ENCODE data around the gene CD46. TPM values are rescaled to one million over a fixed set of nuclear protein-coding genes. Genes with fewer than 3 reads are reported as not detected.

The CD46 gene
- total RNA-seq, 1 experiment from 2014 or later: 184 TPM

DNA sequence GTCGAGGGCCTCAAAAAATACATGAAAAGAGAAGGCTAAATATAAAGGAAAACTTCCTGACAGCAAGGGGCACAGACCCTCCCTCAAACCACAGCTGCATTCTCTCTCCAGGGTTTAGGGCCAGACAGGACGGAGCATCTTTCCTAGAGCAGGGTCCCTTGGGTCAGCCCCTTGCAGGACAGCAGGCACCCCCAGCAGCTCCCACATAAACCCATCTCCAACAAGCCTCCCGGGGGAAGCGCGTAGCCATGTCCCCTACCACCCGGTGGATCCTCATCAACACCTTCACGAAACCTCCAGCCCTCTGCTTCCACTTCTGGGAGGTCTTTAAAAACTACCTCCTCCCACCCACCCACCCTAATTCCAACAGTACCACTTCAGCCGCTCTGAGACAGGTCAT, 59.5 kb downstream of the CD46 start:
- H3K4me1 Mint-ChIP-seq (ENCODE audit: insufficient read depth, unreplicated experiment): peaks cover 76% of the 10 kb centered on the region
- H3K4me3 Mint-ChIP-seq (ENCODE audit: unreplicated experiment): no peak overlapping the region
- TF ChIP-seq, protein P1, sequence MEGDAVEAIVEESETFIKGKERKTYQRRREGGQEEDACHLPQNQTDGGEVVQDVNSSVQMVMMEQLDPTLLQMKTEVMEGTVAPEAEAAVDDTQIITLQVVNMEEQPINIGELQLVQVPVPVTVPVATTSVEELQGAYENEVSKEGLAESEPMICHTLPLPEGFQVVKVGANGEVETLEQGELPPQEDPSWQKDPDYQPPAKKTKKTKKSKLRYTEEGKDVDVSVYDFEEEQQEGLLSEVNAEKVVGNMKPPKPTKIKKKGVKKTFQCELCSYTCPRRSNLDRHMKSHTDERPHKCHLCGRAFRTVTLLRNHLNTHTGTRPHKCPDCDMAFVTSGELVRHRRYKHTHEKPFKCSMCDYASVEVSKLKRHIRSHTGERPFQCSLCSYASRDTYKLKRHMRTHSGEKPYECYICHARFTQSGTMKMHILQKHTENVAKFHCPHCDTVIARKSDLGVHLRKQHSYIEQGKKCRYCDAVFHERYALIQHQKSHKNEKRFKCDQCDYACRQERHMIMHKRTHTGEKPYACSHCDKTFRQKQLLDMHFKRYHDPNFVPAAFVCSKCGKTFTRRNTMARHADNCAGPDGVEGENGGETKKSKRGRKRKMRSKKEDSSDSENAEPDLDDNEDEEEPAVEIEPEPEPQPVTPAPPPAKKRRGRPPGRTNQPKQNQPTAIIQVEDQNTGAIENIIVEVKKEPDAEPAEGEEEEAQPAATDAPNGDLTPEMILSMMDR (IDR thresholded peaks at IDR 0.05; ENCODE audit: unreplicated experiment): no peak
- H3K9me3 Mint-ChIP-seq (ENCODE audit: unreplicated experiment): no peaks in the 10 kb centered on the region
- intact Hi-C loops (cut with micrococcal nuclease): no loop called here
- peak overlapping the region; percentile 68 for H3K27ac Mint-ChIP-seq (ENCODE audit: low read depth, unreplicated experiment)
- no TSS peak for BruUV-seq (replicated peaks)
- no peak for DNase-seq (ENCODE audit: unreplicated experiment)
- CTCF ChIA-PET: interaction anchor here (0.5 to 5.6 kb wide), 12 partner anchors 8 to 332 kb away, joined by 3 to 59 read pairs (median 6); partner anchors contain the start of gene CD46
- H3K27me3 Mint-ChIP-seq (ENCODE audit: insufficient read depth, unreplicated experiment): no peaks in the 10 kb centered on the region
- POLR2A ChIA-PET: interaction anchor here (1.0 to 5.3 kb wide), 5 partner anchors 9 to 59 kb away, joined by 3 to 102 read pairs (median 6); partner anchors contain the start of gene CD46
- H3K36me3 Mint-ChIP-seq (ENCODE audit: insufficient read depth, unreplicated experiment): peaks cover 97% of the 10 kb centered on the region

DNA sequence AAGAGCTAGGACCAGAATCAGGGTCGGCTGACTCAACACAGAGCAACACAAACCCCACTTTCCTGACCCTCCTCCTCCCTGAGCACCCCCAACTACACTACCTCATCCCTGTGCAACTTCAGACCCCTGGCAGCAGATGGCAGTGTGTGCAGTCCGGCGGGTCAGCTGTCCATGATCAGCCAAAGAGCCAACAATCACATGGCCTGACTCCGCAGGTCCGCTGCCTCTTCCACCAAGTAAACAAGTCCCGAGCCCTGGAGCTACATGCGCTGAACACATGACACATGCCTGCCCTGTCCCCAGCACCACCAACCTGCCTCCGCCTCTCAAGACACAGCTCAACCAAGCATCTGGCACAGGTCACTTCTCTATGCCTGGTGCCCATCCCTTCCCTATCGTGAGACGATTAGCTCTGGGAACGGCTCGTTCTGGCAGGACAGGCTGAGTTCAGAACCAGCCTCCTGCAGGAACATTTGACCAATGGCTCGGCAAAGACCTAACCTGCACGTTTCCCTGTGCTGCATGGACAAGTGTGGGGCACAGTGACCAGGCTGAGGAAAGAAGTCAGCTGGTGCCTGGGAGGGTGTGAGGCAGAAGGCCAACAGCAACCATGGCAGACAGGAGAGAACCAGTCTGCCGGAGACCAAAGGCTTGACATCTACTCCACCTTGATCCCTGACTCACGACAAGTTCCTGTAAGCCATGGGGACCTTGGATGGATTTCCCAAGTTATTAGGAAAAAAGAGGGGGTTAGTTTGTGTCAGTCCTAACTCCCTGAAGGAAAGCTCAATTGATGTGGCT, 60.3 kb downstream of the CD46 start:
- intact Hi-C loops (cut with micrococcal nuclease): no loop called here
- Mint-ChIP-seq H3K4me1 (ENCODE audit: insufficient read depth, unreplicated experiment) (peaks cover 75% of the 10 kb centered on the region), H3K4me3 (ENCODE audit: unreplicated experiment) (no peak overlapping the region), H3K27ac (ENCODE audit: low read depth, unreplicated experiment) (peak overlapping the region; percentile 68), H3K36me3 (ENCODE audit: insufficient read depth, unreplicated experiment) (peaks cover 97% of the 10 kb centered on the region), H3K9me3 (ENCODE audit: unreplicated experiment) (no peaks in the 10 kb centered on the region), H3K27me3 (ENCODE audit: insufficient read depth, unreplicated experiment) (no peaks in the 10 kb centered on the region)
- BruUV-seq (replicated peaks): no TSS peak
- CTCF ChIA-PET: interaction anchor here (0.5 to 5.6 kb wide), 12 partner anchors 7 to 333 kb away, joined by 3 to 59 read pairs (median 6); partner anchors contain the start of gene CD46
- peak; percentile 54 for DNase-seq (ENCODE audit: unreplicated experiment)
- POLR2A ChIA-PET: interaction anchor here (0.6 to 5.3 kb wide), 6 partner anchors 9 to 60 kb away, joined by 3 to 102 read pairs (median 4); partner anchors contain the start of gene CD46
- TF ChIP-seq, protein P1 (IDR thresholded peaks at IDR 0.05; ENCODE audit: unreplicated experiment): peak; percentile 40

GRCh38 chr1:207812778-207813511, 61.1 kb downstream of the CD46 start:
- H3K9me3 Mint-ChIP-seq (ENCODE audit: unreplicated experiment): no peaks in the 10 kb centered on the region
- no TSS peak for BruUV-seq (replicated peaks)
- peaks cover 75% of the 10 kb centered on the region for H3K4me1 Mint-ChIP-seq (ENCODE audit: insufficient read depth, unreplicated experiment)
- intact Hi-C loops (cut with micrococcal nuclease): no loop called here
- POLR2A ChIA-PET: interaction anchor here (0.6 to 5.3 kb wide), 4 partner anchors 8 to 61 kb away, joined by 3 to 102 read pairs (median 4); partner anchors contain the start of gene CD46
- TF ChIP-seq, protein P1 (IDR thresholded peaks at IDR 0.05; ENCODE audit: unreplicated experiment): no peak
- no peaks in the 10 kb centered on the region for H3K27me3 Mint-ChIP-seq (ENCODE audit: insufficient read depth, unreplicated experiment)
- peaks cover 98% of the 10 kb centered on the region for H3K36me3 Mint-ChIP-seq (ENCODE audit: insufficient read depth, unreplicated experiment)
- H3K4me3 Mint-ChIP-seq (ENCODE audit: unreplicated experiment): no peak overlapping the region
- CTCF ChIA-PET: interaction anchor here (0.6 to 5.6 kb wide), 11 partner anchors 7 to 1822 kb away, joined by 3 to 59 read pairs (median 5); no protein-coding TSS in a partner anchor
- DNase-seq (ENCODE audit: unreplicated experiment): no peak
- H3K27ac Mint-ChIP-seq (ENCODE audit: low read depth, unreplicated experiment): peak overlapping the region; percentile 68

DNA sequence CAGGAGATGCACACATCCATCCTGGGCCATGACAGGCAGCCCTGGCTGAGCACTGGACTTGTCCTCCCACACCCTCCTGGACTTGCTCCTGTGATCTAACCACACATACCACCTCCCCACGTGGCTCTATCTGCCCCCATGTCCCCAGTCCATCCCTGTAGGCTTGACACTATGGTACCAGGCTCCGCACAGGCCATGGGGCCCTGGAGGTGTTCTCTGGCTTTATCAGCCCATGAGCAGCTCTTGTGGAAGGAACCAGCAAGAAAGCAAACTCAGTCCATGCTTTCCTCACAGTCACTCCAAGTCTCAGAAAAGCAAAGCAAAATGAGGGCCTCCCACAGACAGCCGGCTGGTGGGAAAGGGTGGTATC, 61.6 kb downstream of the CD46 start:
- BruUV-seq (replicated peaks): no TSS peak
- no peak for DNase-seq (ENCODE audit: unreplicated experiment)
- ChIA-PET CTCF (interaction anchor here (0.6 to 4.0 kb wide), 7 partner anchors 9 to 1822 kb away, joined by 3 to 34 read pairs (median 3); no protein-coding TSS in a partner anchor), POLR2A (no interaction called here)
- H3K27ac Mint-ChIP-seq (ENCODE audit: low read depth, unreplicated experiment): no peak overlapping the region
- TF ChIP-seq, protein P1 (IDR thresholded peaks at IDR 0.05; ENCODE audit: unreplicated experiment): no peak
- H3K4me1 Mint-ChIP-seq (ENCODE audit: insufficient read depth, unreplicated experiment): peaks cover 75% of the 10 kb centered on the region
- H3K36me3 Mint-ChIP-seq (ENCODE audit: insufficient read depth, unreplicated experiment): peaks cover 98% of the 10 kb centered on the region
- H3K9me3 Mint-ChIP-seq (ENCODE audit: unreplicated experiment): no peaks in the 10 kb centered on the region
- no peak overlapping the region for H3K4me3 Mint-ChIP-seq (ENCODE audit: unreplicated experiment)
- intact Hi-C loops (cut with micrococcal nuclease): no loop called here
- no peaks in the 10 kb centered on the region for H3K27me3 Mint-ChIP-seq (ENCODE audit: insufficient read depth, unreplicated experiment)

All from MCF 10A (cell line).